Activated CD4-positive, alpha-beta T cell treated with anti-CD3 and anti-CD28 coated beads, Interleukin-2, Interleukin-4, amounts not matched to agents 100 ng/mL and 50 ng/mL, durations not matched to agents 16 hours and 8 hours (primary cell): ENCODE measurements around the gene NFKBIB.

Experiments
- DNase-seq: peaks from one replicate; pipeline ENCODE4 v3.0.0-alpha.2; 2020; ENCODE audit warnings: low spot score

Gene NFKBIB

GRCh38 chr19:38904581-38905539, 5.1 kb downstream of the NFKBIB start:
- no peak for DNase-seq

- no peak for DNase-seq
These were observed 5.9 kb downstream of the NFKBIB start for GRCh38 chr19:38905620-38906019.

- no peak for DNase-seq
These were observed 7.5 kb downstream of the NFKBIB start for GRCh38 chr19:38907227-38907626.

- no peak for DNase-seq
These were observed 7.9 kb downstream of the NFKBIB start for GRCh38 chr19:38907670-38908069.

GRCh38 chr19:38908911-38909310, 9.1 kb downstream of the NFKBIB start:
- DNase-seq = no peak

- no peak for DNase-seq
These were observed 10.7 kb downstream of the NFKBIB start for GRCh38 chr19:38910488-38910887.

GRCh38 chr19:38911388-38912001, 11.7 kb downstream of the NFKBIB start:
- DNase-seq = no peak

GRCh38 chr19:38912600-38913514, 13.1 kb downstream of the NFKBIB start:
- DNase-seq = no peak

- DNase-seq = no peak
These were observed 14.2 kb downstream of the NFKBIB start for GRCh38 chr19:38913958-38914357.

- no peak for DNase-seq
These were observed 15.9 kb downstream of the NFKBIB start for GRCh38 chr19:38915329-38916321.

- no peak for DNase-seq
These were observed 17.7 kb downstream of the NFKBIB start for GRCh38 chr19:38917516-38917915.

GRCh38 chr19:38917921-38918491, 18.2 kb downstream of the NFKBIB start:
- no peak for DNase-seq

- no peak for DNase-seq
These were observed 18.8 kb downstream of the NFKBIB start for GRCh38 chr19:38918526-38918925.

- no peak for DNase-seq
These were observed 20.2 kb downstream of the NFKBIB start for GRCh38 chr19:38919837-38920601.

- no peak for DNase-seq
These were observed 21.0 kb downstream of the NFKBIB start for GRCh38 chr19:38920602-38921419.

GRCh38 chr19:38921420-38922274, 21.9 kb downstream of the NFKBIB start:
- no peak for DNase-seq

GRCh38 chr19:38922482-38922881, 22.7 kb downstream of the NFKBIB start:
- DNase-seq = no peak

GRCh38 chr19:38924388-38924787, 24.6 kb downstream of the NFKBIB start:
- no peak for DNase-seq
